PFSK-1 (cell line): ENCODE results near the gene HDAC4.

ENCODE experiments used
- FOXP2 ChIP-seq: optimal IDR thresholded peaks from 2 replicates; pipeline ENCODE3; 2011; ENCODE audit warnings: borderline replicate concordance, control low read depth, inconsistent platforms; ENCODE audit not compliant: insufficient read depth; ENCODE audit errors: extremely low read length, extremely low read depth
- POLR2AphosphoS5 ChIP-seq: IDR thresholded peaks from 2 replicates; pipeline ENCODE4 v1.6.1; 2012; ENCODE audit warnings: low read depth, mild to moderate bottlenecking, control low read depth, low read length, moderate library complexity
- REST ChIP-seq, 2 experiments: IDR thresholded peaks; 2 replicates each; pipeline versions ENCODE4 v1.6.1 to v1.8.0; 2011 to 2012; ENCODE audit warnings: low read depth in 2 of 2, low read length in 2 of 2, control low read depth in 1 of 2, inconsistent platforms in 1 of 2, mild to moderate bottlenecking in 1 of 2, moderate library complexity in 1 of 2; ENCODE audit not compliant: insufficient read depth in 1 of 2
- SIN3A ChIP-seq: IDR thresholded peaks from 2 replicates; pipeline ENCODE4 v1.6.1; 2012; ENCODE audit warnings: mild to moderate bottlenecking, low read length, moderate library complexity, borderline replicate concordance; ENCODE audit not compliant: insufficient read depth
- TAF1 ChIP-seq: IDR thresholded peaks from 2 replicates; pipeline ENCODE4 v1.6.1; 2012; ENCODE audit warnings: low read length, control low read depth, borderline replicate concordance; ENCODE audit not compliant: insufficient read depth

Gene HDAC4

GRCh38 chr2:239387811-239388210, 13.0 kb downstream of the HDAC4 start:
- TF ChIP-seq FOXP2 = no peak
- no peak for TF ChIP-seq TAF1
- TF ChIP-seq POLR2AphosphoS5 = no peak
- no peak for TF ChIP-seq SIN3A
- TF ChIP-seq REST (IDR thresholded peaks at IDR 0.05; ENCODE audit: insufficient read depth in 1 of 2, low read depth in 2 of 2, low read length in 2 of 2) = no peak

DNA sequence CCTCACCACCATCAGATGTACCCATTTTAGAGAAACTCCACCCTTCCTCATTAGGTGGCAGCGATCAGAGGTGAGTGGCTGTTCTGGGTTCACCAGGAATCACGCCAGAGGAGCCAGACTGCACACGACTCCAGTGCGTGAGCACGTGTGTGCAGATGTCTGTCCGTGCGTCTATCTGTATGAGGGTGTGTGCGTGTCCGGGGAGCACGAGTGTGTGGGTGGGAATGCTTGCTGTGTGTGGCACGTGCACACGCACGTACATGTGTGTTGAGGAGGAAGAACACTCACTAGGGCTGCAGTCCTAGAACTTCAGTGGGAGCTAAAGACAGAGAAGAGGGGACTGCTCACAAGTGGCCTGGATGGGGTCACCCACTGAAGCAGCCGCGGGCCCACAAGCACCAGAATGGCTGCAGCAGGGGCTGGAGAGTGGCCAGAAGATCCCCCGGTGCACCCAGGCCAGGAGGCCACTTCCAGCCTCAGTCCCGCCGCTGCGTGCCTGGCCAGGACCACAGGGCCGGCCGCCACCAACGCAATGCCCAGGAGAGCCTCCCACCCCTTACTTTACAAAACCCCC, 13.9 kb downstream of the HDAC4 start:
- TF ChIP-seq TAF1 (no peak), POLR2AphosphoS5 (no peak), SIN3A (no peak)

GRCh38 chr2:239386001-239386670, 14.7 kb downstream of the HDAC4 start:
- TF ChIP-seq REST (IDR thresholded peaks at IDR 0.05; ENCODE audit: insufficient read depth in 1 of 2, low read depth in 2 of 2, low read length in 2 of 2) (no peak), TAF1 (no peak)

DNA sequence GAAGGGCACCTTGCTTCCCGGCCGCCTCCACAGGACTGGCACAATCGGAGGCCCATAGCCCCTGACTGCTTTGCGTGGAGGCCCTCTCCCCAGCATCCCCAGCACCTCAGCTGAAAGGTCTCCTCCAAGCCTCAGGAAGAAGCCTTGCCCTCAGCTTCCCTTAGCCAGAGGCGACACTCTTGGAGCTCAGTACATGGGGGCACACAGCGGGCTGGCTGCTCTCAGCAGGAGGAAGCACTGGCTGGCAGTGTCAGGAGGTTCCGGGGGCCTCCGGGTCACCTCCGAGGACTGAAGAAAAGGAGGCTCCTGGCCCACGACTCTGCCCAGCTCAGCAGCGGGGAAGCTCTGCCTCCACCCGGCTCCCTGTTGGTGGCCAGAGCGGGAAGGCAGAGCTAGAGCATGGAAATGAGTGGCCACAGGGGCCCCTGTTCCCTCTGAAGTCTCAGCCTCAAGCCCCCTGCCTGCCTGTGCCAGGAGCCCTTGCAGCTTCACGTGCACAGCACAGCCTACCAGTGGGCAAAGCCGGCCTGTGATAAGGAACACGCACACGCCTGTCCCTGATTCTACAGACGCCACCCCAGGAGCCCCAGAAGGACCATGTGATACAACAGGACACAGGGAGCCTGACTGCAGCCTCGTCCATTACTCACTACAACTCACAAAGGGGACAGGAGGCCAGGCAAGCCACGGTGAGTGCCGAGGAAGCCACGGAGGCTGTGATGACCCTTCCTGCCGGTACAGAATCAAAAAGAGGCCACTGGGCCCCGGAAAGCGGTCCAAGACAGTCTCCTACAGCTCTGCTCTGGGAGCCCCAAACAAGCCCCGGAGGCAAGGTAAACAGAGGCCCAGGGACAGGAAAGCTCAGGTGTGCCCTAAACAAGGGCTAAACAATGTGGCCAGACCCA, 15.5 kb downstream of the HDAC4 start:
- TF ChIP-seq POLR2AphosphoS5 (no peak), SIN3A (no peak), TAF1 (no peak), REST (IDR thresholded peaks at IDR 0.05; ENCODE audit: insufficient read depth in 1 of 2, low read depth in 2 of 2, low read length in 2 of 2) (no peak), FOXP2 (no peak)

GRCh38 chr2:239383759-239384156, 17.1 kb downstream of the HDAC4 start:
- no peak for TF ChIP-seq REST (IDR thresholded peaks at IDR 0.05; ENCODE audit: insufficient read depth in 1 of 2, low read depth in 2 of 2, low read length in 2 of 2)
- TF ChIP-seq SIN3A = no peak
- no peak for TF ChIP-seq POLR2AphosphoS5
- no peak for TF ChIP-seq TAF1
- TF ChIP-seq FOXP2 = no peak
